HG03520 (cell line): ENCODE measurements around the gene SCGB3A2.
A peak's percentile ranks its signal among the peaks of the same experiment; 100 is the strongest.

Source experiments
- ATAC-seq: cut with Tn5 transposase; IDR thresholded peaks from one replicate; pipeline ENCODE4 v1.9.1; 2021; ENCODE audit warnings: mild to moderate bottlenecking, moderate library complexity; ENCODE audit not compliant: unreplicated experiment

Gene SCGB3A2, protein sequence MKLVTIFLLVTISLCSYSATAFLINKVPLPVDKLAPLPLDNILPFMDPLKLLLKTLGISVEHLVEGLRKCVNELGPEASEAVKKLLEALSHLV

DNA sequence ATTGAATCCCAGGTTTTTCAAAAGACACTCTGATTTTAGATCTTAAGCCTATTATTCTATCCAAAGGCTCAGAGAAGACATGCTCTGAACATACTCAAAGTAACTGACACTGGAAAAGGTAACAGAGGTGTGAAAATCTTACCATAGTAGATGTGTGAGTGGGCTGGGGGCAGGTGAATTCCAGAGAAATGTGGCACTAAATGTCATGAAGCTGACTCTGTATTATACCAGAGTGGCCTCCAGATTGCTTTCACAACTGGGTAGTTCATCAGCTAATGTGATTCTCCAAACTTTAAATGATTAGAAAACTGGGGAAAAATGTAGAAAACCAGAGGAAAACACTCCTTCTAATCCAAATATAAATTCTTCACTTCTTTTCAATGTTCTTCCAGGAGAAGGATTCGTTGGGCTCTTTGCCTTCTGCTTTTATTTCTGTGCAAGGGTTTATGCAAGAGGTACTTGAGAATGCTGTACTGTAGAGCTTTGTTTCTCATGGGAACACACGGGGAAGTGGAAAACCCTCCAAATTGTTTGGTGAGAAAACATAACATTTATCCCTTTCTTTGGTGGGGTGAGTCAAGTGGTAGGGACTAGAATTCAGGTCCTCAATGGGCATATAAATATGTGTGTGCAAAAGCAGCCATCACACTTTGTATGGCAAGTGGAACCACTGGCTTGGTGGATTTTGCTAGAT is at the start of gene SCGB3A2:
SCGB3A2 (plus strand) TSS at position 646 of the 694 bp plus-strand sequence. CDS start 93 bp downstream, outside the sequence.
- ATAC-seq, result no peak

DNA sequence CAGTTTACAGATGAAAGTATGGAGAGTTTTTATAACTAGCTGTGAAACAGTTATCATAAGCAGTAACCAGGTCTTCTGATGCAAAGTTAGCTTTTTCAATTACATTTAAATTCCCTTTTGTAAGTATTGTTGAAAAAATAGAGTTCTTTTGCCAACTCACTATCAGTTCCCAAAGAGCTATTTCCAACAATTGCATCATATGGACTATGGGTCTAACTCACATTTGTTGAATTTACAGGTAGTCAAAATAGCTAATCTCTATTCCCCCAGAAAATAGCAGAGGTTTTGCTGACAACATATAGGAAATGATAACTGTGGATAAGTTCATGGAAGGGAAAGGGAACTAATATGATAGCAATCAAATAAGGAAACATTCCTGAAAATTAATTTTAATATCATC is 48.5 kb upstream of the SCGB3A2 start:
- ATAC-seq, result no peak

- ATAC-seq, result no peak
Observed at GRCh38 chr5:147831465-147831864, 47.0 kb upstream of the SCGB3A2 start, which contains the start of gene SPINK1. Gene SPINK1, minus strand, starts transcription at chr5:147831671. Its CDS starts 94 bp downstream, at chr5:147831577.

DNA sequence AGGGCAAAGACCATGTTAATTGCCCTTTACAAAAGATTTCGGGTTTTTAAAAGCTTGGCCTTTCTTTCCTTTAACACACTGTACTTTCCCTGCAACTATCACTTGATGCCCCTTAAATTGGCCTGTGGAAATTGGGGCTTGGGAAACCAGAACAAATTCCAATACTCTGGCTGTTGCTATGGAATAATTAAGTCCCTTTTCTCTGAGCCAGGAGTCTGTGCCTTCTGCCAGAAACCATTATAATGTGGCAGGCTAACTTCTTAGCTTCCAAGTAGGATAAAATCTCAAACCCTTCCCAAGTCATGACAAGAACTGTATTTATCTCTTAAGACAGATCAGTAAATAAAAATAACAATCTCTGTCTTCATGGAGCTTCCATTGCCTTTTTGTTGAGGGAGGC is 46.0 kb upstream of the SCGB3A2 start:
- no peak for ATAC-seq

GRCh38 chr5:147835386-147835798 is 43.1 kb upstream of the SCGB3A2 start:
- ATAC-seq, result no peak

DNA sequence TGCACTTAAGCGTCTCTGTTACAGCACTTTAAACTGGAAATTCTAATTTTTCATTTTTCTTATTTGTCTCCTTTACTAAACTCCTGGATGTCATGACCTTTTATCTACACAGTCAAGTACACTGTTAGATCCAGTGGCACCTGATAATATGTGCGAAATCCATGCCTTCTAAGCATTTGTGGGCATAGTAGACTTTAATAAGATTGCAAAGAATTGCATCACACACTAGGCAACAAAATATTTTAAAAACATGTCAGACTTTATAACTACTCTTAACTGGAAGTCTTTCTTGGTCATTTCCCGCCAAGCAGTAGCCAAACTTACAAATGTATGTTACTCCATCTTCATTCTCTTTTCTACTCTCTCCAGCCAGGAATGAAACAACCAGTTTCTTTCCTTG is 42.1 kb upstream of the SCGB3A2 start:
- no peak for ATAC-seq

GRCh38 chr5:147842869-147843268 is 35.6 kb upstream of the SCGB3A2 start:
- no peak for ATAC-seq

- no peak for ATAC-seq
Observed at GRCh38 chr5:147844846-147845245, 33.7 kb upstream of the SCGB3A2 start.

- no peak for ATAC-seq
Observed at GRCh38 chr5:147845618-147846017, 32.9 kb upstream of the SCGB3A2 start.

- no peak for ATAC-seq
Observed at GRCh38 chr5:147849226-147849625, 29.3 kb upstream of the SCGB3A2 start.

DNA sequence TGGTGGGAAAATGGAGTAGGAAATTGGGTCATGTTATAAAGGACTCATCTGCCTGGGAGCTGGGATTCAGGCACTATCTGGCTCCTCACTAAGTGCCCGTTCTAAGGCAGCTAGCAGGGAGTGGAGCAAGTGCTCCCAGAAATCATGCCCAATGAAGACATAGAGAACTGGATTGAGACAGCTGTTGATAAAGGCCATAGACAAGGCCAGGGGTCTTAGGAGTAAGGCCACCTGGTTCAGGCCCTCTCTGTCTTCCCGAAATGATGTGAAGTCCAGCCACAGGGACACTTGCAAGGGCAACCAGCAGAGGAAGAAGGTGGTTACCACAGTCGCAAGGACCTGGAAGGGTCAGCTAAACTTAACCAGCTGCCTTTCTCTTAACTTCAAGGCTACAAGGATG is 26.9 kb upstream of the SCGB3A2 start:
- ATAC-seq, result no peak

GRCh38 chr5:147852365-147852764 is 26.1 kb upstream of the SCGB3A2 start:
- ATAC-seq, result no peak

DNA sequence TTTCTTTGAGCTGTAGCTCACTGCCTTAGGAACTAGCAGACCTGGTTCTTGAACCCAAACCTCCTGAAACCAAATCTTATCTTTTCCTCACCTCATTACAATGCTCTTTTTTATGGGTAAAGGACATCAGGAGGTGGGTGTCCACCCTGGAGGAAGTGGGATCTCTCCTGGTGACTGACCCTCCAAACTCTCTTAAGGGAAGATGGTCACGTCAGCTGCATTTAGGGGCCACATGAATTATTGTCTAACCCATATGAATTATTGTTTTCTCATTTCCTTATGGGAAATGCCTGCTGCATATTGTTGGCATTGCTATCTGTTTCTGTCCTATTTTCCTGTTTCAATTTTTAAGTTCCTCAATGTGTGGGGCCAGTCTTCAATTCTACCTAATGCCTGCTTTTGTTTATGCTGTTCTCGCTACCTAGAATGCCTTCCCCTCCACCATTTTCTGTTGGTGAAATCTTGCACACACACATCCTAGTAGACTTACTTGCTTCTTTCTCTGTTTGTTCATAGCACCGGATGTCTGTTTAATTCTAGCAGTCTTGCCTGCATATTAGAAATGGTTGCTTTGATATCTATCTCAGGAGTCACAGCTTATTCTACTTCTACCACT is 25.0 kb upstream of the SCGB3A2 start:
- no peak for ATAC-seq

DNA sequence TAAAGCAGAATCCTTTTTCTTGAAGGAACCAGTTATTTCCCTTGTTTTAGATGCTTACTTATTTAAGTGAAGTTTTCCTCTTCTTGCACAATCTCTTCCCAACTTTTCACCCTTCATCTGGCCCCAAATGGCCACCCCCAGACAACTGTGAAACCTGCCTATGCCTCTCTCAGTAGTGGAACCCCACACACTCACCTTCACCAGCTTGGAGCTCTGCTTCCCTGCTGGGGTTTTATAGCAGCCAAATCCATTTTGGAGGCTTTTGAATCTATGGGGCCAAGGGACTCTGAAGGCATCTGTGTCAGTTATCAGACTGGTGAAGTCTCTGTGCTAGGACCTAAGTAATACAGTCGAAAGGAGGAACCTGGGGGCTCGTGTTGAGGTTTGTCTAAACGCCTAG is 24.2 kb upstream of the SCGB3A2 start:
- ATAC-seq, result no peak

DNA sequence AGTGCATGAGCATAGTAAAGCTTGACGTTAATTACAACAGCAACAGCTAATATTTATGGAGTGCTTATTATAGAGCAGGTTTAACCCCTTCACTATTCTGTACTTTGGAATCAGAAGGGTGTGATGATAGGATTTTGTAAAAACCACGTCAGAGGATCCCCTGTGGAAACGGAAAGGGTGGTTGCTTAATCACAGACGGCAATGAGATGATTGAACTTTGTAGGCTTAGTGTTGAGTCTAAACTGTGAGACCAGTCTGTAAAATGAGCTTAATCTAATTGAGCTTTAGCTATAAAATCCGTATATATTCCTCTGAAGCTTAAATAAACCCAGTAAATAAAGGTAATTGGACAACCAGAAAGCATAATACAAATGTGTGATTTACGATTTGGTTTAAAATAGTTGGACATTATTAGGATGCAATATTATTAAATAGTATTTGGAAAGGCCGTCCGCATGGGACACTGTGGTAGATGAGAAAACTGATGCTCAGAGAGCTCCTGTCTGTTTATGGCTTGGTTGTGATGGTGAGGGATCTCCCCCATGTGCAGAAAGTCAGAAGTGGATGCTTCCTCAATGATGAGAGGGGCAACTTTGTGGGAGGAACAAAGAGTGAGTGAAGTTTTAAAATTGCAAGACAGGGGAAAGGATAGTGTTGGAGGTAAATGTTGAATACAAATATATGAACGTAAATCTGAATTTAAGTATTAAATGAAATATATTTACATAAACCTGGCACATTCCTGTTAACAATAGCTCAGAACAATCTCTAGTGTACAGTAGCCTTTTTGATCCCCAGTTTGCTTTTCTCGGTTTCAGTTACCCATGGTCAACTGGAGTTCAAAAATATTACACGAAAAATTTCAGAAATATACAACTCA is 23.4 kb upstream of the SCGB3A2 start:
- no peak for ATAC-seq

DNA sequence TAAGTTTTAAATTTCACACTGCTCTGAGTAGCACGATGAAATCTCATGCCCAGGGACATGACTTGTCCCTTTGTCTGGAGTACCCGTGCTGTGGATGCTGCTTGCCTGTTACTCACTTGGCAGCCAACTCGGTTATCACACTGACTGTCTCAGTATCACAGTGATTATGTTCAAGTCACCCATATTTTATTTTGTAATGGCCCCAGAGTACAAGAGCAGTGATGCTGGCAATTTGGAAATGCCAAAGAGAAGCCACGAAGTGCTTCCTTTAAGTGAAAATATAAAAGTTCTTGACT is 22.8 kb upstream of the SCGB3A2 start:
- no peak for ATAC-seq

- no peak for ATAC-seq
Observed at GRCh38 chr5:147856801-147857200, 21.7 kb upstream of the SCGB3A2 start.

- ATAC-seq, result peak; percentile 90
Observed at GRCh38 chr5:147857302-147858129, 21.0 kb upstream of the SCGB3A2 start.

GRCh38 chr5:147858565-147858964 is 19.9 kb upstream of the SCGB3A2 start:
- ATAC-seq, result no peak

GRCh38 chr5:147859962-147860640 is 18.4 kb upstream of the SCGB3A2 start:
- no peak for ATAC-seq
